HG03442 (cell line): ENCODE results near the gene TMEM100.

ENCODE experiments used
- ATAC-seq: cut with Tn5 transposase; IDR thresholded peaks from one replicate; pipeline ENCODE4 v1.9.1; 2021; ENCODE audit warnings: mild to moderate bottlenecking, moderate library complexity; ENCODE audit not compliant: unreplicated experiment

TMEM100 gene

DNA sequence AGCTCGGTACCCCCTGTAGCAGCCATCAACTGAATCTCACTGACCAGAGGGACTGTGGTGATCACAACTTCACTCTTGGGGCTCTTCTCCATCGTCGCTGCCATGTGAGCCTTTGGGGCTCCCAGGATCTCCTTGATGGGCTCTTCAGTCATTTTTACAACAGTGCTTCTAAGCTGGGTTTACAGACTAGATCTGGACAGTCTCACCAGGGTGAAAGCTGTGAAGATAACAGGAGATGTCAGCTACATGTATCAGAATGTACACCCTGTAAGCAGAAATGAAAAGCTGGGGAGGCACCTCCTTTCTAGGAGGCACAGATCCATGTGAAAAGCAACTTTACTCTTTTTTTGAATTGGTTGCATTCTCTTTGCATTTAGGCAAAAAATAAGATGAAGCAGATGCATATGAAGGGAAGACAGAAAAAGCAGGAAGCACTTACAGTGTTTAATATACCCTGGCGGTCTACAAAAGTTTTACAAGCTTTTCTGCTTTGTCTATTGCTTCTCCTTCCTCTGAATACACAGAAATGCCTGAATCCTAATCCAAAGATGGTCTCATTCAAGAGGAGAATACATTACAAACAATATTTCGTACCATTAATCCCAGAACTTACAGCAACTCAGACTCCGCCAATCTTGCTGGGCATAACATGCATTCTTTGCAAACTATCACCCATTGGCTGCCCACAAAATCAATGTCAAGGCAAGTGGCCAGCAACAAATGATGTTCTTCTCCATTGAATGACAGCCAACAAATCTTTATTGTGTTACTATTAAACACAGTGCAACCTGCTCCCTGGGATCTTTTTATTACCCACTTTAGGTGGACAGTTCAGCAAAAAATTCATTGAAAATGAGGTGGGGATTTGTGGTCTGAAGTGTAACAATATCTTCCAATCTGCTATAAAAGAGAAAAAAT, 1.5 kb downstream of the TMEM100 start:
- ATAC-seq, result no peak

DNA sequence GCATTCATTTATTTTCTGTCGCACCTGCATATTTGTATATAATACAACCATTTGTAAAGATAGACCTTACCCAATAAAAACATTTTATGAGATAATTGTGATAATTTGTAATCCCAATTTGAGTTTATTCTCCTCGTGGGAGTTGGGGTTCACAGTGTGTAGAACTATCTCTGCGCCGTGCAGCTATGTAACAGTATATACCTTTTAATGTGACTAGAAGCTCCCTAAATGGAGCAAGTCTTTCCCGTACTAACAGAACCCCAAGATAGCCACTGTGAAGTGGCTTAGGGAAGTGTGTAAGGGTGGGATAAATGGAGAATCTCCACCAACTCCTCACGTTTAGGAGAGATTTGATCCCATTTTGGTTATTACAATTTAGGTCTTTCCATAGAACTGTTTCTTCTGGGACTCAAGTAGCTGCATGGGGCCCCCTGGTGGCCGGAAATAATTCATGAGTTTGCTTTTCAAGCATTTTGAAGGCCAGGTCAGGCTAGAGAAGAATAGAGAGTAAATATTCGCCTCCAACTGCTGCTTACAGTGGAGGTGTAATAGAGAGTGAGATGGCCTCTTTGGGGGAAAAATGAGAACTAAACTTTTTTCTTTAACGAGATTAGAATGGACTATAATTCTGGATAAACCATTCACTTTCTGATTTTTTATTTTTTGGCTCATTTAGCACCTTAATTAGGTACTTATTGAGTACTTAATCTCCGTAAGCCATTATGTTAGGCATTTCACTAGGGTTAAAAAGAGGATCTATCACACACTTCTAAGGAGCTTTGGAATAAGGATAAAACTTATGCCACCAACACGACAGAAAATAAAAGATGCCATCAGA, 4.5 kb downstream of the TMEM100 start:
- no peak for ATAC-seq

DNA sequence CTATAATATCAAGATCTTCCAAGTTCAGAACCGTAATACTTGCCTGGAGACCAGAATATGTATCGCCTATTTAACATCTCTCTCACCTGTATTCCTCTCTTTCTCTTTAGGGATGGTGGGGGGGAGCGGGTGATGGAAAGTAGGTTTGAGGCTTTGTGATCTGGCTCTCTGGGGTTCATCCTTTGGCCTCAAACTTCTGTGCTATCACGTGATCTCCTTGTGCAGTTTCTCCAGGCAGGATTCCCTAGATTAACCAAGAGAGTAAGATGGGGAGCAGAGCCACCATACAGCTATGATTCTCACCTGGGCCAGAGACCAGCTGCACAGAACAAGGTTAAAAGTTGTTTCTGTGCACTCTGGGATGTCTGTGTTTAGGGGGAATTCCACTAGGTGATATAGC, 5.2 kb downstream of the TMEM100 start:
- ATAC-seq, result no peak

DNA sequence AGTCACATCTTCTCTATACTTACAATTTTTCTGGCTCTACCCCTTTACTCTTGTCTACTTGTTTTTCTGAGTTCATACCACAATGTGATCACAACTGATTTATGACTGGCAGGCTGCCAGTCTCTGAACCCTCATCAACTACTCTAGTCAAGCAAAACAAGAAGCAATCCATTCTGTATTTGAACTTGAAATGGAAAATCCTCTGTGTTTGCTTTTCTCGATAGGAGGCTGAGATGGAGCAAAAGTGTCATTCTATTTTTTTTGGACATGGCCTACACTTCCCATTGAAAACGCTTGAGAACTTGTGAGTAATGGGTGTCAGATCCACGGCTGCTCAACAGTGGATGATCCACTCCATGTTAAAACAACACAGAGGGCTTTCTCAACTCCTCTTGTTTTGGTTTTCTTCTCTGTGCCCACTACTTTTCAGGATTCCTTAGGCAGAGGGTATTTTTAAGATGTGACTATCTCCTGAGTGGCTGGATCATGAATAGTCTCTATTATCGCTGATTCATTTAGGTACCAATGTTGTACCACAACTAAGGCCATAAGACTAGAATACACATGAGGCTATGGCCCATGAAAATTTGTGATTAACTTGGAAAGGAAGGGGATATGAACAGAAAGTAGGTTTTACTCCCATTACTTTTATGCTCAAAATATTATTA, 11.7 kb downstream of the TMEM100 start:
- no peak for ATAC-seq

DNA sequence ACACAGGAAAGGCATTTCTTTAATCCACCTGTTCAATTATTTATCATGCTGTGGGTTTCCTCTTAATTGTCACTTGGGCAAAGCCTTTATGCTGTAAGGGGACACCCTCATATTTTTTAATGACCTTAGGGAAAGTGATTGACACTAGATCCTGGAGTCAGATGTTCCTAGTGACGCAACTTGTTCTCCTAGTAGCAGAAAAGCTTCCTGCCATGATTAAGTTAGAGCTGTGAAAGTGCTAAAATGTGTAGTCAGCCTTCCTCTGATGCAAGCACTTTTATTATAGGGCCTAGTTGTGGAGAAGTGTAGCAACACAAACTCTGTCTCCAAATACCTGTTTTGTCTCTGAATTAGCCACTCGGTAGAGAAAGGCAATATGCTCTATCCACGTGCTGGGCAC, 12.3 kb downstream of the TMEM100 start:
- no peak for ATAC-seq

DNA sequence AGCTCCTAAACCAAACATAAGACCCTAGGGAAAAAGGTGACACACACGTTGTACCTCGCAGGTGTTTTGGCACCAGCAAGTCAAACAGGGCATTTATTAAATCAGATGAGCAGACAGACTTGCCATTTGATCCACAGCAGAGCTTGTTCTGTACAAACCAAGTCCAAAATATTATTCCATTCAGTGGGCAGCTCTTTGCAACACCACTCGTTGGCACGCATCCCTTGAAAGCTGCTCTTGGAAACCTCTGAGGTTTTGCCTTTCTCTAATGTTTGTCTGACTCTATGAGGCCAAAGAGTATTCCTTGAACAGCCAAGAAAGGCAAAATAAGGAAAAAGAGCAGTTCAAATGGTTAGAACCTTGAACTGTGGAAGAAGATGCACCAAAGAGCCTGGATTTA, 12.7 kb downstream of the TMEM100 start:
- no peak for ATAC-seq

DNA sequence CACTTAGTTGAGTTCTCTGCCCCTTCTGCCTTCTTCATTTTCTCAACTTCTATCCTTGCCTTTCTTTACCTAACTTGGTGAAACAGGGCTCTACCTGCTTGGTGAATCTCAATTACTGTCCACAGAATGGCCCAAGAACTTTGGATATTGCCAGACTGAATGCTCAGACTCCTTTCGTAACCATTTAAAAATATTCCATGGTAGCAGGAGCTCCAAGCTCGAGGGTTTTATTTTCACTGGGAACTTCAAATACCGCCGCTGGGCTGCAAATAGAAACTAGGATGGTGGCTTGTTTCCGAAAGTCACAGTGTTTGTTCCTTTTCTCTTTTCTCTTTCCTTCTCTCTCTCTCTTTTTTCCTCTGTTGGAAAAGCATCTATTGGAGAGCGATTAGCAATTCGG, 13.2 kb downstream of the TMEM100 start:
- ATAC-seq, result no peak

DNA sequence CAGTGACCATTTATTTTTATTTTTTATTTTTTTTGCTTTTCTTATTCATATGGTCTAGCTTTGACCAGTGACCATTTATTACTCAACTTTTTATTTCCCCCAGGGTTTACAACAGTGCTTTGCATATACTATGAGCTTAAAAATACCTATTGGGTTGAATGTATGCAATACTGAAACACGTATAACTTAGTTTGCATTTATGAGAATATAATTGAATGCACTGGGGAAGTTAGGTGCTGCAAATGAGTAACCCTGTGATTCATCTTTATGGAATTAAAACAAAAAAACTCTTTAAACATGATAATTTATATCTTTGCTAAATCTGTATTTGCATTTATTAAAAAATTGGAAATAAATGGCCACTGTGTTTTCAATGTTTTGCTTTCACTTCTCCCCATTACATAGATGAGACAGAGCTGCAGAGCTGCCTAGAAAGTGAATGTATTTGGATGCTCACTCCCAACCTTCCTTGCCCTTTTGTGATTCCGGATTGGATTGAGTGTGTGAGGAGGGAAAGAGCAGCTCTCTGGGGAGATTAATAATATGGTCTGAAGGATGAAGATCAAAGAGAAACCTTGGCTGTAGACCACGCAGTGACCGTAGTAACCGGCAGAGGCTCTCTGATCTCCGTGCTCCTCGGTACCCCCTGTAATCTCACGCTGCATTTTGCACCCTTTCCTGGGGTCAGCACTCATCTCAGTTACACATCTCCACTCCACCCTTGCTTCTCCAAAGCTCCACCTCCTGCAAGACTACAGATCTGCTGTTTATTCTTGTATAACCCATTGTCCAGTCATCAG, 14.3 kb downstream of the TMEM100 start:
- no peak for ATAC-seq

DNA sequence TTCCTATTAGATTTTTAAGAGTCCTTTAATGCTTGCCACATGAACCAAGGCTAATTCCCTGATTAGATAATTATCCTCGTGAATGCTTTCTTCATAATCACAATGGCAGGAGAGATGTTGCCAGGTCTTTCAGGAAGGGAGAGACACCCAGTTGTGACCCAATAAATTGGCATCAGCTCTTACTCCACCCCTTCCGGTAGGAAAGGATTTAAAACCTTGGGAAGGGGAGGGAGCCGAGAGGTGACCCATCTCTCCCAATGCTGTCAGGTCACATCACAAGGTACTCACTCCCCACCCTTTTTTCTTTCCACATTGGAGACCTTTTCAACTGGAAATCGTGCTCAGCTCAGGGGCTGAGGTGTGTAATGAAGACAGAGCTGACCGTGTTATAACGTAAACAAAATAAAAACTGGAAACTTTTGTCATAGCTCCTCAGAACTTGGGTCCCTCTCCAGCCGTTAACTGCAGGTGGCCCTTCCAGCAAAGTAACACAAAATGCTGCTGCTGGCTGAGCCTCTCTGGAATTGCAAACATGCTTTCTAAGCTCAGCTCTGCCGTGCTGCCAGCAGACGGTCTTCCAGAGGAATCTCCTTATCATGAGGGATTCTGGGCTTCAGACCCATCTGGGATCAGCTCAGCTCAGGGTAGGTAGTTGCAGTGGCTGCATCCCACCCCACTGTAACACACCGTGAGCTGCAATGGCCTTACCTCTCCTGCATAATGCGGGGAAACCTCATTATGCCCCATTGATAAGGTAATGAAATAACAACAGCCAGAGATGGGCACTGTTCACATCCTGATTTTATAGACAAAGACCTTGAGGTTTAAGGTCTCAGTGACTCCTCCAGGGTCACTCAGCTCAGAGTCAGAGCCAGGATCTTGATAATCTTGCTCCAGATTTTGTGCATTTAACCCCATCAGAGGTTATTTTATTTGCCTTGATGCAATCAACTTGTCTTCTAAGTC, 15.6 kb downstream of the TMEM100 start:
- ATAC-seq, result no peak

DNA sequence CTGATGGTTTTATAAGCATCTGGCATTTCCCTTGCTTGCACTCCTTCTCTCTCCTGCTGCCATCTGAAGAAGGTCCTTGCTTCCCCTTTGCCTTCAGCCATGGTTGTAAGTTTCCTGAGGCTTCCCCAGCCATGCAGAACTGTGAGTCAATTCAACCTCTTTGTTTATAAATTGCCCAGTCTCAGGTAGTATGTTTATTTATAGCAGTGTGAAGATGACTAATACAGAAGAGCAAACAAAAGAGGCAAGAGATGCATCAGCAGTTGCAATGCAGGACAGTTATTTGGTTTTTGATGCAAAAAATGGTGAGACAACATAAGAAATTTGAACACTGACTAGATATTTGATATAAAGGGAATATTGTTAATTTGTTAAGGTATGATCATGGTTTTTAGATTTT, 16.8 kb downstream of the TMEM100 start:
- peak; percentile 89 for ATAC-seq

DNA sequence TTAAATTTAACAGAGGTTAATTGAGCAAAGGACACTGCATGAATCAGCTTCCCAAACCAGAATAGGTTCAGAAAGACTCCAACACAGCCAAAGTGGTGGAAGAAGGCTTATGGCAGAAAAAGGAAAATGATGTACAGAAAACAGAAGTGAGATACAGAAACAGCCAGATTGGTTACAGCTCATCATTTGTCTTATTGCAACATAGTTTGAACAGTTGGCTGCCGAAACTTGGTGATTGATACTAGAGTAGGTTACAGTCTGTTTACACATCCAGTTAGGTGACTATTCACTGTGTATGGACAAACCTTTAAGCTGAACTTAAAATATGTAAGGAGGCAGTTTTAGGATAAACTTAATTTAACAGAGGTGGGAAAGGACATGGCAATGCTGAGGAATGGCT, 18.3 kb downstream of the TMEM100 start:
- ATAC-seq, result no peak

DNA sequence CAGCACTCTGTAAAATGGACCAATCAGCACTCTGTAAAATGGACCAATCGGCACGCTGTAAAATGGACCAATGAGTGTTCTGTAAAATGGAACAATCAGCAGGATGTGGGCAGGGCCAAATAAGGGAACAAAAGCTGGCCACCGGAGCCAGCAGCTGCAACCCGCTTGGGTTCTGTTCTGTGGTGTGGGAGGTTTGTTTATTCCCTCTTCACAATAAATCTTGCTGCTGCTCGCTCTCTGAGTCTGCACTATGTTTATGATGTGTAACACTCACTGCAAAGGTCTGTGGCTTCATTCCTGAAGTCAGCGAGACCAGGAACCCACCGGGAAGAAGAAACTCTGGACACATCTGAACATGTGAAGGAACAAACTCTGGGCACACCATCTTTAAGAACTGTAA, 20.5 kb downstream of the TMEM100 start:
- no peak for ATAC-seq

DNA sequence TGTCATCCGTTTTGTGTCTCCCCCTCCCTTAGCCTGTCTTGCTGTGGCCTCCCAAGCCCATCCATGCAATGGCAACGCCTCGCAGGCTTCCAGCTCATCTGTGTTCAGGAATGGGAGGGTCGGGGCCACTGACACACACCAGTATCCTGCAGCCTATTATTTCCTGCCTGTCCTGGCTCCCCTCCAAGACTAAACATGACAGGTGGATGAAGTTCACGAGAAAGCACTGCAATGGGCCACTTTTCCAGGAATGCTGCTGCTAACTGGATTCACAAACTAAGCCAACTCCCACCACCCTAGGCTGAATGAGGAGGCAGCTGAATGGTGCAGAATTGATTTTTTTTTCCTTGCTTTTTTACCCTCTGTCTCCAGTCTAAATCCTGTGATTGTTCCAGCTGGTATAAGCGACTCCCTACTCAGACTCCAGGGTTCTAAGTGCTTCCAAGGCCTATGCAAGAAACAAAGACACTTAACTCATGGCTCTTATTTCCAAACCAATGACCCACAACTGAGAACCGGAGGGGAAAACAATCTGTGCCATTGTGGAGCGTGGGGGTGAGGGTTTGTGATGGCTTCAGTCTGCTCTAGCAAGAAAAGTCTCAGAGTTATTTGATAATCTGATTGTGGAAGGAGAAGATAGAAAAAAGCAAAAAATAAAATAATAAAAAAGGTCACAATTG, 23.3 kb downstream of the TMEM100 start:
- no peak for ATAC-seq

DNA sequence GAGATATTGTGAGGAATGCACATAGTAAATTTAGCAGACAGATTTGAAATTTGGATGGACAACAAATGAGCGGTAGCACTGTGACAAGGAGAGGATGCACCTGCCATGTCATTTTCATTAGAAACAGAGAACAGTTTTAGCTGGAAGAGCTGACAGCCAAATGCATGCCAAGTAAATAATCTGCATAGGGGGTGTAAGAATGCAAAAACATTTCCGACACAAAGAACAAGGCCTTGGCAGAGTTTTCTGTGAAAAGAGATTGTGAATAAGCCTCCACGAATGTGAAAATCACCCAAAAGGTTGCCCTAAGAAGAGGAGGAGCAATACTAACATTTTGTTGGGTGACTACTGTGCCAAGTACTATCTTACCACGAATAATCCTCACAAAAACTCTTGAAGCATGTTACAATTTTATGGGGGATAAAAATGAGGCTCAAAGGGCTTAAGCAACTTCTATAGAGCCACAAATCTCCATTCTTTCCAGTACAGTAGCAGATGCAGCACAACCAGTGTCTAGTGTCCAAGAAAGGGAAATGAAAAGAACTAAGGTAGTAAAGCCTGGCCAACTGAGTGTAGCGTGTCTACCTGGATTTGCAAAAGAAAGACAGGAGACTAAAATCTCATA, 28.3 kb downstream of the TMEM100 start:
- ATAC-seq, result no peak

DNA sequence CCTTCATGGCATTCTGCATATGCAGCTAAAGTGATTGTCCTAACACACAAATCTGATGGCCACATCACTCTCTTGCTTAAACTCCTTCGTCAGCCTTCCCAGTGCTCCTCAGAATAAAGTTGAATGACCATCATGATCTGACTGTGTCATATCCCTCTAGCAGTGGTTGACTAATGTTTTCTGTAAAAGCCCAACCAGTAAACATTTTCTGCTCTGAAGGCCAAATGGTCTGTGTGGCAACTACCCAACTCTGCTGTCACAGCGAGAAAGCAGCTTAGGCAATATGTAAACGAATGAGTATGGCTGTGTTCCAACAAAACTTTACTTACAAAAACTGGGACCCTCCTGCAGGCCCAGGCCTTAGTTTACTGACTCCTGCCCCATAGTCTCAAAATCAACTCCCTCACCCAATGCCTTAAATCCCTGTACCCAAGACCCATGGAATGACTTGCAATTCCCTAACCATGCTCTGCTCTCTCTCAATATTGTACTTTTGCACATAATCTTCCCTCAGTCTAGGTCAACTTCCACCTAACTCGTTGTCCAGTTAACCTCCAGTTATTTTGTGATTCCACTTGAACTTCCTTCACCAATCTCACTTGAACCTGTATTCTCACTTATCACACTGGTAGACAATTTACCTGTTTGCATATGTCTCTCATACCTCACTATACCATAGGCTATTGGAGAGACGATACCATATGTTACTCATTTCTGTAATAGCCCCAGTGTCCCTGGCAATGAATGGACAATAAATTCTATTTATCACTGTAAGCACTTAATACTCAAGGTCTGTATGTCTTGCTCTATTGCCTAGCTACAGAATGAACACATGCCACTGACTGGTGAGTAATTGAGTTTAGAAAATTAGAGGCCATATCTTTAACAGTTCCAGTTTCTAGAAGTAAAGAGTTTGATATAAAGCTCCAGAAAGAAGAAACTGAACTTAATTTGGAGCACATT, 29.1 kb downstream of the TMEM100 start:
- ATAC-seq, result no peak

DNA sequence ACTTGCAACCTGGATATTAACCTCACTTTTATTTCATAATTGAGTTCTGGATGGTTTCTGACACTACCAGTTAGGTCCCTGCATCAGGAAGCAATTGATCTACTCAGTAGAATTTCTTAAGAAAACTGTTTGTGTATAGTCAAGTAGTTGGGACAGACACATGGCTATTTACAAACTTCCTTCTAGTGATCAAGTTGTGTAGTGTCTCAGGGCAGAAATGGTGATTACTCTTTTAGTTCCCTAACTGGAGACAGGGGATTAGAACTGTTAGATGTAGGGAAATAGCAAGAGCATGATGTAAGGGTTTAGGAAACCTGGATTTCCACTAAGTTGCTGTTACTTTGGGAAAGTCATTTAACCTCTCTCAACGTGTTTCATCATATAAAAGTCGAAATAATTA, 30.4 kb downstream of the TMEM100 start:
- no peak for ATAC-seq

DNA sequence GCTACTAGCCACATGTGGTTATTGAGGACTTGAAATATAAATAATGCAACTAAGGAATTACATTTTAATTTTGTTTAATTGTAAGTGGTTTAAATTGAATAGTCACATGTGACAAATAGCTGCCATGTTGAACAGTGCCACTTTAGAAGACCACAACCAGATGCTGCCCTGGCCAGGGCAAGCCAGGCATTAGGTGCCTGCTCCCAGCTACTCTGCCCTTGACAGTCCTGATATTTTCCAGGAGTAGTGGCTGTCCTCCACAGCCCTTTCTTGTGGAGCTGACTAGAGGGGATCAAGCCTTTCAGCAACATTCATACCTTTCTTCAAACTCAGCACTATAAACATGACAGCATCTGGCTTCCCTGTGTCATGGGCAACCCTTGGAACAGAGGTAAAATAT, 31.0 kb downstream of the TMEM100 start:
- no peak for ATAC-seq
